ENCODE data around the gene CACNA1B. TPM values are rescaled to one million over a fixed set of nuclear protein-coding genes. Genes with fewer than 3 reads are reported as not detected.

Gene CACNA1B
- total RNA-seq, 1 donor from 2014 or later, result 0.30 TPM

DNA sequence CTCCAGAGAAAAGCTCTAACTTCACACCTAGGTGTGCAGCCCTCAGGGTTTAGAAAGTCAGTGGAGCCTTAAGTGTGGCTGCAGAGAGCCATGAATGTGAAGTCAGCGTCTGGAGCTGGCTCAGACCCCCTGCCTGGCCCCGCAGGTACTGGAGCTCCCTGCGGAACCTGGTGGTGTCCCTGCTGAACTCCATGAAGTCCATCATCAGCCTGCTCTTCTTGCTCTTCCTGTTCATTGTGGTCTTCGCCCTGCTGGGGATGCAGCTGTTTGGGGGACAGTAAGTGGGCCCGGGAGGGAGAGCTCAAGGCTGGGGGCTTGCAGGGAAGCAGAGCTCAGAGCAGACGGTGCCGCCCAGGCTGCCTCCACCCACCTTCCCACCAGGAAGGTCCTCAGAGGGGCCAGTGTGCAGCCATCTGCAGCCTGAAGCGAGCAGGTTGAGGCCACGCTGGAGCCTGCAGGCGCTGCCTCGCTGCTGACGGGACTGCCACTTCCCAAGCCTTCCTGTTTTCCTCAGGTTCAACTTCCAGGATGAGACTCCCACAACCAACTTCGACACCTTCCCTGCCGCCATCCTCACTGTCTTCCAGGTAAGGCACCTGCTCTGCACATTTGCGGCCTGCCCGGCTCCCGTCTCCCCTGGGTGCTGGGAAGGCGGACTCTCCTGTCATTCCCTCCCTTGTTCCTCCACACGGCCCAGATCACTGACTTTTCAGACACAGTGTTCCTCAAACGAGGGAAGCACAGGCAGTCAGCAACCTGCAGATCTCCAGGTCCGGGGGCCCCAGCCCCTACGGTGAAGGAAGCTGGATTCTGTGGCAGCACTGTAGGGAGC is 108.9 kb downstream of the CACNA1B start:
- DNase-seq, result no peak

DNA sequence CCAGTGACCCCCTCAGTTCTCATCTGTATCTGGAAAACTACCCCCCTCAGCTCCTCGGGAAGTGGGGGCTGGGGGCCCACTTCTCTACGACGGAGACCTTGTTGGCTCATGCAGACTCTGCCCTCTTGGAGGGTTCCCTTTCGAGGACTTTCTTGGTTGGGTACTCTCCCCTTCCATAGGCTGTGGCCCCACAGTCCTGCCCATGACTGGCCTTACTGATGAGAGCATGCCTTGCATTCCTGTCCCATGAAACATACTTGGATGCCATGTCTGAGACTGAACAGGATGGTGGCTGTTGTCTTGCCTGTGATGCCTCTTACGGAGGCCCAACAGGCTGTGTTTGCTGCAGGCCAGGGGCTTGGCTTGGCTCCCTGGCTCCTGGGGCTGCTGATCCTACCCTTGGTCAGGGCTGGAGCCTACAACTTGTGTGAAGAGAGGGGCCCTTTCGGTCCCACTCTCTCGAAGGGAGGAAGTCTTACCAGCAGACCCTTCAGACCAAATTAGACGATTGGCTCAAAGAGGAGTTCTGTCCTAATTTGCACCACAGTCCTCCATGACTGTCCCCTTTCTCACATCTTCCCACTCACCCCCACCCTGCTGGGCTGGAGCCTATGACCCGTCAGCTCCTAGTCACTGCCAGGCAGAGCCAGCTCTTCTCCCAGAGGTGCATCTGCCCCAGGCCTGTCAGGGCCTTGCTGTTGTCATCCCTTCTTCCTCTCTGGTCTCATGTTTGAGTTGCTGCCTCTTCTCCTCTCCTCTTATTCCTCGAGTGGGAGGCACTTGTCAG is 109.9 kb downstream of the CACNA1B start:
- no peak for DNase-seq

DNA sequence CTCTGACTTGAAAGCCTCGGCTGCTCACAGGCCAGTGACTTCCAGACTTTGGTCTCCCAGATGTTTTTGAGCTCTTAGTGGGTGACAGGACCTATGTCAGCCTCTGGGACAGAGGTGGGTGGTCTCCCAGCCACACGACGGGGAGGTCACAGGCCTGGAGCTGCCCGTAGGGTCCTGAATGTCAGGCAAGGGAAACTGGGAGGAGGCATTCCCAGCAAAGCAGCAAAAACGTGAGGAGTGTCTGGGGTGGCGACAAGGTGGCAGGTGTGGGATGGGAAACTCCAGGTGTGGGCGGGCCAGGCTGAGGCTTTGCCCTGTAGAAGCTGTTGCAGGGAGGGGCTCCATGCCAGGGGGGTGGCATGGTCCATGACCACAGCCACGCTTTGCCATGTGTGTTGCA is 110.5 kb downstream of the CACNA1B start:
- no peak for DNase-seq

- DNase-seq, result no peak
Observed at GRCh38 chr9:137988701-137989100, 111.1 kb downstream of the CACNA1B start.

DNA sequence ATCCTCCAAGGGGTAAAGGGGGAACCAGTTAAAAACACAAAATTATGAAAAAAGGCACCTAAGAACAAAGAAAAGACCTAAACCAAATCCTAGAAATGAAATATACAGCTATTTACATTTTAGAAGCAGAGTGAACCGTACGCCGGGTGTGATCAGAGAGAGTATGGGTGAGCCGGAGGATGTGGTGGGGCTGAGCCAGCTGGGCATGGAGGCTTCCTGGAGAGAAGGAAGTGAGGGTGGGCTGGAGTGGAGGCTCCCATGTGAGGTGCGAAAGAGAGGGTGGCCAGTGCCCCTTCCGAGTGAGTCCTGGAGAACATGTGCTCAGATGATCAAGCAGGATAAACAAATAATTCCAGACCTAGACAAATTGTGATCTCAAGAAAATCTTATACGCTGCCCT is 111.6 kb downstream of the CACNA1B start:
- no peak for DNase-seq

- no peak for DNase-seq
Observed at GRCh38 chr9:137989999-137990715, 112.6 kb downstream of the CACNA1B start.

GRCh38 chr9:138003485-138004190 is 126.1 kb downstream of the CACNA1B start:
- DNase-seq, result no peak

DNA sequence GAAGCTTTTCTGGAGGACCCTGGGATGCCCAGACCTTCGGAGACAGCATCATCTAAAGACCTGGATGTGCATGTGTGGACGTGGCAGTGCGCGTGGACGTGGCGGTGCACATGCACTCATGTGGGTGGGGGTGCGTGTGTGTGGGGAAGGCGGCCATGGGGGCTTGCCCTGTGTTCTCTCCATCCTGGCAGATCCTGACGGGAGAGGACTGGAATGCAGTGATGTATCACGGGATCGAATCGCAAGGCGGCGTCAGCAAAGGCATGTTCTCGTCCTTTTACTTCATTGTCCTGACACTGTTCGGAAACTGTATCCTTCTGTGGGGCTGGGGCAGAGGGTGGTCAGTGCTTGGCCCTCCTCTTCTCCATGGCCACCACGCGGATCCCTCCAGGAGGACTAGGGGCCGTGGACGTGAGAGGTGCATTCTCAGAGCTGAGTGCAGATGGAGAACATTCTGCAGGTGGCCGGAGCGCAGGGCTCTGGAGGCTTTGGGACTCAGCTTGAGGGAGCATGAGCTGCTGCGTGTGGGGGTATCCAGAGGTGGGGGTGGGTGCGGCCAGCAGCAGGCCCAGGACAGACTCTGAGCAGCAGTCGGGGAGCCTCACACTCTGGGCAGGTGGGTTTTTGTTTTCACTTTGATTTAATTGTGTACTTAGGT is 129.1 kb downstream of the CACNA1B start:
- DNase-seq, result no peak

GRCh38 chr9:138007566-138007917 is 130.0 kb downstream of the CACNA1B start:
- no peak for DNase-seq

- no peak for DNase-seq
Observed at GRCh38 chr9:138007918-138008841, 130.6 kb downstream of the CACNA1B start.

- DNase-seq, result no peak
Observed at GRCh38 chr9:138009016-138009802, 131.6 kb downstream of the CACNA1B start.

GRCh38 chr9:138009803-138010690 is 132.5 kb downstream of the CACNA1B start:
- DNase-seq, result no peak

DNA sequence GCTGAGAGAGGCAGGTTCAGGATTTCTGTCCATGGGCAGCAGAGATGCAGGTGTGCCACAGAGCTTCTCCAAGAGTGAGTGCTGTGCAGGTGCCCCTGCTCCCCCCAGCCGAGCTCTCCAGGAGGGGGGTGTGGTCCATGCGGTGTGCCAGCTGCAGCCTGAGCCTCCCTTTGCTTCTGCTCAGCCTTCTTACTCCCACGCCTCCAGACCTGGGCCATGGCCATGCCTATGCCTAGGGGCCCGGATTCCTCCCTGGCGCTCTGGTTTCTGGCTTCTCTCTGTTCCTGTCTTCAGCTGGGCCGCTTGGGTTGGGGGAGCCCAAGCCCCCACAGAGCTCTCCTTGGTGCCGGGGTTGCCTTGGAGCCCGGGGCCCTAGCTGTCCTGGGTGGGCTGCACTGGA is 133.3 kb downstream of the CACNA1B start:
- DNase-seq, result no peak

DNA sequence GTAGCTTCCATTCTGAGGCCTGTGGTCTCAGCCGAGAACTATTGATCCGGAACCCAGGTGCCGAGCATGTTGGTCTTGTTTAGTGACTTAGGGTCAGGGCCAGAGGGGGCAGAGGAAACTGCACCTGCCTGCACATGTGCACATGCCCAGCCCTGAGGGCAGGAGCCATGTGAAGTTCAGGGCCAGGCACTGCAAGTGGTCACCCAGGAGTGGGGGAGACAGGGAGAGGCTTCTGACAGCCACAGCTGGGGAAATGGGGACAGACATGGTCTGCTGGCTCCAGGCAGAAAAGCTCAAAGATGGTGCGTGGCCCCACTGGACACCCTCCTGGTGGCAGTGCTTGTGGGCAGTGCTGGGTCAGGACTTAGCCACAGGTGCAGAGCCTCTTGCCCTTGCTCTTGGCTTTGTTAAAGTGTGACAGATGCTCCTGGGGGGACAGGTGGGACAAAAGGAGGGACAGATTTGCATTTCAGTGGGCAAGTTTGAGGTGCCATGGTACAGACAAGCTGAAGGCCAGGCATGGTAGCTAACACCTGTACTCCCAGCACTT is 134.4 kb downstream of the CACNA1B start:
- no peak for DNase-seq

- DNase-seq, result no peak
Observed at GRCh38 chr9:138013273-138013672, 135.7 kb downstream of the CACNA1B start.

GRCh38 chr9:138013836-138014562 is 136.4 kb downstream of the CACNA1B start:
- no peak for DNase-seq

DNA sequence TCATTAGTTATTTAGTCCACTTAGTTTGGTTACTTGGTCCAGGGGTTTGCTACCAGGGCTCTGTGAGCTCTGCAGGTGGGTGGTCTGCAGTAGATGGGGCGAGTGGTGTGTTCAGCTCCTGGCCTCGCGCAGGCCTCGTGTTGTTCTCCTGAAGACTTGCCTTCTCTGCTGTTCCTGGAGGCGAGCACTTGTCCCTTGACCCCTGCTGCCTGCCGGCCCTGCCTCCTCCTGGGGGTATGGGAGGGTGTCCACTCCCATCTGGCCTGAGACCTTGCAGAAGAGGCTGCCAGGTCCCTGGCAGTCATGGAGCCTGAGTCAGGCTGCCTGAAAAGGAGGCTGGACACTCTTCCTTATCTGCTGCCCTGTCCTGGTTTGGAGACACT is 137.0 kb downstream of the CACNA1B start:
- no peak for DNase-seq
